HG03558 (cell line): ENCODE results near the gene RALY.

Experiments
- ATAC-seq: cut with Tn5 transposase; IDR thresholded peaks from one replicate; pipeline ENCODE4 v1.9.1; 2021; ENCODE audit warnings: moderate number of reproducible peaks; ENCODE audit not compliant: unreplicated experiment; ENCODE audit errors: extremely low read depth

Gene RALY

GRCh38 chr20:33985830-33986229, 7.9 kb upstream of the RALY start:
- ATAC-seq, result no peak

GRCh38 chr20:33986560-33987216, 7.0 kb upstream of the RALY start:
- no peak for ATAC-seq

- no peak for ATAC-seq
These were observed 3.6 kb upstream of the RALY start for GRCh38 chr20:33990075-33990474.

GRCh38 chr20:33991502-33991901, 2.2 kb upstream of the RALY start:
- no peak for ATAC-seq

- ATAC-seq, result no peak
These were observed 1.4 kb upstream of the RALY start for GRCh38 chr20:33992145-33992922.

- peak; percentile 42 for ATAC-seq
These were observed 662 bp upstream of the RALY start for GRCh38 chr20:33992923-33993575.

- ATAC-seq, result no peak
These were observed 657 bp downstream of the RALY start for GRCh38 chr20:33994222-33994913.

GRCh38 chr20:33995053-33995831, 1.5 kb downstream of the RALY start:
- ATAC-seq, result no peak

- no peak for ATAC-seq
These were observed 5.4 kb downstream of the RALY start for GRCh38 chr20:33999025-33999649.

- ATAC-seq, result no peak
These were observed 7.7 kb downstream of the RALY start for GRCh38 chr20:34001378-34001777.

GRCh38 chr20:34004227-34004626, 10.5 kb downstream of the RALY start:
- ATAC-seq, result no peak

GRCh38 chr20:34004790-34005457, 11.2 kb downstream of the RALY start:
- ATAC-seq, result no peak

GRCh38 chr20:34006619-34007018, 12.9 kb downstream of the RALY start:
- ATAC-seq, result no peak

- no peak for ATAC-seq
These were observed 14.8 kb downstream of the RALY start for GRCh38 chr20:34008477-34008876.

- ATAC-seq, result no peak
These were observed 16.8 kb downstream of the RALY start for GRCh38 chr20:34010405-34010931.

GRCh38 chr20:34011275-34011674, 17.6 kb downstream of the RALY start:
- no peak for ATAC-seq

- no peak for ATAC-seq
These were observed 18.6 kb downstream of the RALY start for GRCh38 chr20:34012330-34012729.

GRCh38 chr20:34012735-34013134, 19.0 kb downstream of the RALY start:
- no peak for ATAC-seq

GRCh38 chr20:34013554-34013953, 19.8 kb downstream of the RALY start:
- ATAC-seq, result no peak
